Measurements from ENCODE around the gene PTRH2.

DNA sequence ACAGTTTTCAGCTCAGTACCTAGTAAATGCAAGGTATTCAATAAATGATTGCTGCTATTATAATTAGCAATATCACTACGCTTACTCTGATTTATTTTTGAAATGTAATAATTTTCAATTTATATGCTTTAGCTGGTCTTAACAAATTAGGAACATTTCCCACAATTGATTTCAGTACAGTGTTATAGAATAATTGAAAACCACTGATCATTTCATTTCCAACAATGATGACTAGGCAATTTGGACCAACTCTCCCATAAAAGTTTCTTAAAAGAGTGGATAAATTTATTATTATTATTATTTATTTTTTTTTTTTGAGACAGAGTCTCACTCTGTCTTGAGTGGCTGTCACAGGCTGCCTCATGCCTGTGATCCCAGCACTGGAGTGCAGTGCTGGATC is 41.4 kb upstream of the PTRH2 start:
- TF ChIP-seq, protein P1, sequence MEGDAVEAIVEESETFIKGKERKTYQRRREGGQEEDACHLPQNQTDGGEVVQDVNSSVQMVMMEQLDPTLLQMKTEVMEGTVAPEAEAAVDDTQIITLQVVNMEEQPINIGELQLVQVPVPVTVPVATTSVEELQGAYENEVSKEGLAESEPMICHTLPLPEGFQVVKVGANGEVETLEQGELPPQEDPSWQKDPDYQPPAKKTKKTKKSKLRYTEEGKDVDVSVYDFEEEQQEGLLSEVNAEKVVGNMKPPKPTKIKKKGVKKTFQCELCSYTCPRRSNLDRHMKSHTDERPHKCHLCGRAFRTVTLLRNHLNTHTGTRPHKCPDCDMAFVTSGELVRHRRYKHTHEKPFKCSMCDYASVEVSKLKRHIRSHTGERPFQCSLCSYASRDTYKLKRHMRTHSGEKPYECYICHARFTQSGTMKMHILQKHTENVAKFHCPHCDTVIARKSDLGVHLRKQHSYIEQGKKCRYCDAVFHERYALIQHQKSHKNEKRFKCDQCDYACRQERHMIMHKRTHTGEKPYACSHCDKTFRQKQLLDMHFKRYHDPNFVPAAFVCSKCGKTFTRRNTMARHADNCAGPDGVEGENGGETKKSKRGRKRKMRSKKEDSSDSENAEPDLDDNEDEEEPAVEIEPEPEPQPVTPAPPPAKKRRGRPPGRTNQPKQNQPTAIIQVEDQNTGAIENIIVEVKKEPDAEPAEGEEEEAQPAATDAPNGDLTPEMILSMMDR (IDR thresholded peaks at IDR 0.05), result no peak
- TF ChIP-seq POLR2A (IDR thresholded peaks at IDR 0.05), result no peak
